ENCODE measurements around the gene CD59. TPM values are rescaled to one million over a fixed set of nuclear protein-coding genes. Genes with fewer than 3 reads are reported as not detected.

Gene CD59
- total RNA-seq, 1 experiment from 2014 or later: 736 TPM

- H3K27ac ChIP-seq (ENCODE audit: low read length): no peak overlapping the region
- no peak for DNase-seq (ENCODE audit: low read depth, low spot score)
- H3K4me3 ChIP-seq (ENCODE audit: low read depth in 2 of 2, low read length in 2 of 2): no peak overlapping the region
- peaks cover 13% of the 10 kb centered on the region; the same call in 1 of the 2 replicates for H3K36me3 ChIP-seq (ENCODE audit: control insufficient read depth, insufficient read depth, low read length)
- no peak for ATAC-seq
- no peaks in the 10 kb centered on the region for H3K27me3 ChIP-seq (ENCODE audit: control insufficient read depth, insufficient read depth, low read length)
- intact Hi-C loops (cut with micrococcal nuclease; ENCODE audit: unreplicated experiment): no loop called here
- BruUV-seq (replicated peaks): no TSS peak
- ChIA-PET CTCF (no interaction called here), POLR2A (no interaction called here)
- in situ Hi-C loops (cut with HindIII; ENCODE audit: low pct_unique_long_range_greater_than_20kb, low sequenced_read_pairs): no loop called here
- H3K9me3 ChIP-seq (ENCODE audit: control insufficient read depth, insufficient read depth, low read depth, low read length): no peaks in the 10 kb centered on the region
- TF ChIP-seq TCF7L2 (IDR thresholded peaks at IDR 0.05; ENCODE audit: low read depth, low read length) (no peak), SIN3A (IDR thresholded peaks at IDR 0.05; ENCODE audit: borderline replicate concordance, insufficient read depth, low read depth, low read length) (no peak), POLR2AphosphoS5 (IDR thresholded peaks at IDR 0.05; ENCODE audit: low read depth, low read length) (no peak), REST (IDR thresholded peaks at IDR 0.05; ENCODE audit: insufficient read depth in 1 of 2, low read depth in 2 of 2, low read length in 1 of 2) (no peak), CTCF (IDR thresholded peaks at IDR 0.05) (no peak)
- no peaks in the 10 kb centered on the region for H3K4me1 ChIP-seq (ENCODE audit: control insufficient read depth, insufficient read depth, low read length)
Measured at GRCh38 chr11:33766085-33766484, 29.9 kb upstream of the CD59 start.

GRCh38 chr11:33761471-33761870 lies 25.2 kb upstream of the CD59 start:
- Histone ChIP-seq H3K4me3 (ENCODE audit: low read depth in 2 of 2, low read length in 2 of 2) (no peak overlapping the region), H3K9me3 (ENCODE audit: control insufficient read depth, insufficient read depth, low read depth, low read length) (no peaks in the 10 kb centered on the region), H3K27me3 (ENCODE audit: control insufficient read depth, insufficient read depth, low read length) (no peaks in the 10 kb centered on the region), H3K4me1 (ENCODE audit: control insufficient read depth, insufficient read depth, low read length) (no peaks in the 10 kb centered on the region), H3K27ac (ENCODE audit: low read length) (no peak overlapping the region), H3K36me3 (ENCODE audit: control insufficient read depth, insufficient read depth, low read length) (peaks cover 4% of the 10 kb centered on the region; the same call in 1 of the 2 replicates)
- TF ChIP-seq POLR2AphosphoS5 (IDR thresholded peaks at IDR 0.05; ENCODE audit: low read depth, low read length): no peak
- TF ChIP-seq SIN3A (IDR thresholded peaks at IDR 0.05; ENCODE audit: borderline replicate concordance, insufficient read depth, low read depth, low read length): no peak
- TF ChIP-seq REST (IDR thresholded peaks at IDR 0.05; ENCODE audit: insufficient read depth in 1 of 2, low read depth in 2 of 2, low read length in 1 of 2): no peak
- TF ChIP-seq CTCF (IDR thresholded peaks at IDR 0.05): no peak
- TF ChIP-seq TCF7L2 (IDR thresholded peaks at IDR 0.05; ENCODE audit: low read depth, low read length): no peak
- in situ Hi-C loops (cut with HindIII; ENCODE audit: low pct_unique_long_range_greater_than_20kb, low sequenced_read_pairs): no loop called here
- DNase-seq (ENCODE audit: low read depth, low spot score) (no peak), ATAC-seq (no peak)
- ChIA-PET CTCF (interaction anchor here (0.6 kb wide), 1 partner anchor 151 kb away, joined by 6 read pairs; no protein-coding TSS in a partner anchor), POLR2A (no interaction called here)
- BruUV-seq (replicated peaks): no TSS peak
- intact Hi-C loops (cut with micrococcal nuclease; ENCODE audit: unreplicated experiment): no loop called here
